ENCODE data around the gene DFFB.
"Not testable (repeated sequence)": the region's sequence is repeated elsewhere in the genome, so short reads cannot be mapped to it uniquely, and the experiment has no call there.

DFFB gene, protein sequence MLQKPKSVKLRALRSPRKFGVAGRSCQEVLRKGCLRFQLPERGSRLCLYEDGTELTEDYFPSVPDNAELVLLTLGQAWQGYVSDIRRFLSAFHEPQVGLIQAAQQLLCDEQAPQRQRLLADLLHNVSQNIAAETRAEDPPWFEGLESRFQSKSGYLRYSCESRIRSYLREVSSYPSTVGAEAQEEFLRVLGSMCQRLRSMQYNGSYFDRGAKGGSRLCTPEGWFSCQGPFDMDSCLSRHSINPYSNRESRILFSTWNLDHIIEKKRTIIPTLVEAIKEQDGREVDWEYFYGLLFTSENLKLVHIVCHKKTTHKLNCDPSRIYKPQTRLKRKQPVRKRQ

DNA sequence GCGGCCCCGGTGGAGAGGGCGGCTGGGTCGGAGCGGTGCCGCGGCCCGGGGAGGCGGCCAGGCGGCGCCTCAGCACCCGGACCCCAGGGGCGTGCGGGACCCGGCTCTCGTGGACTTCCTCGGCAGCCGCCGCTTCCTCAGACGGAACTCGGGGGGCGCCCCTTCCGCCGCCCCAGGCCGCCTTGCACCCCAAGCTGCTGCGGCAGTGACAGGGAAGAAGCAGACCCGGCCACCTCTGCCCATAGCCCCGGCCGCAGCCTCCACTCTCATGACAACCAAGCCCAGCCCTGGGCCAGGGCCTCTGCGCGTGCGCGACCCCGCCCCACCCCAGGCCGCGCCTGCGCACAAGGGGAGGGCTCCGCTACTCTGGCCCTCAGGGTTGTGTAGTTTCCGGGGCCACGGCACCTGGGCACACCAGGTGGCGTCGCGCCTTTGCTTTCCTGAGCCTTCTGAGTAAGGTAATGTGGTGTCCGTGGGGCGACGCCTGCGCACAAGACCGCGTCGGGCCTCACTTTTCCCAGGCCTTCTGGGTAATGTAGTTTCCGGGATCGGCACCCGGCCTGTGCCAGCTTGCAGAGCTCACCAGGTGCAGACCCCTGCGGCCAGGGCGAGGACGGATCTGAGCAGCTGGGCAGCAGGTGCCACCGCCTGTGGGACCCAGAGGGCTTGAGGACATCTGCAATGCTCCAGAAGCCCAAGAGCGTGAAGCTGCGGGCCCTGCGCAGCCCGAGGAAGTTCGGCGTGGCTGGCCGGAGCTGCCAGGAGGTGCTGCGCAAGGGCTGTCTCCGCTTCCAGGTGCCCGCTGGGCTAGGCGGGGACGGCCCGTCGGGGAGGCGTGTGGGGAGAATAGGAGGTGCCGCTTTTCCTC is at the start of gene DFFB, which contains the start of gene CEP104:
DFFB (plus strand) TSS at position 554 of the 868 bp plus-strand sequence; CDS start at position 682, 128 bp downstream.
CEP104 (minus strand) TSS at position 289 of the 868 bp plus-strand sequence. CDS start 4,804 bp downstream, outside the sequence.
- no peak for DNase-seq

DNA sequence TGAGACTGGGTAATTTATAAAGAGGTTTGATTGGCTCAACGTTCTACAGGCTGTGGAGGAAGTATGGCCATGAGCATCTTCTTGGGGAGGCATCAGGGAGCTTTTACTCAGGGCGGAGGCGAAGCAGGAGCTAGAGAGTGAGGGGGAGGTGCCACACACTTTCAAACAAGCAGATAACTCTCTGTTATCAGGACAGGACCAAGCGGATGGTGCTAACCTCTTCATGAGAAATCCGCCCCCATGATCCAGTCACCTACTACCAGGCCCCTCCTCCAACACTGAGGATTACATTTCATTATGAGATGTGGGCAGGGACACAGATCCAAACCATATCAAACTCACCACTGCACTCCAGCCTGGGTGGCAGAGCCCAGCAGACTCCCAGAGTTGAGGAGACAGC is 49.5 kb upstream of the DFFB start:
- no peak for DNase-seq

DNA sequence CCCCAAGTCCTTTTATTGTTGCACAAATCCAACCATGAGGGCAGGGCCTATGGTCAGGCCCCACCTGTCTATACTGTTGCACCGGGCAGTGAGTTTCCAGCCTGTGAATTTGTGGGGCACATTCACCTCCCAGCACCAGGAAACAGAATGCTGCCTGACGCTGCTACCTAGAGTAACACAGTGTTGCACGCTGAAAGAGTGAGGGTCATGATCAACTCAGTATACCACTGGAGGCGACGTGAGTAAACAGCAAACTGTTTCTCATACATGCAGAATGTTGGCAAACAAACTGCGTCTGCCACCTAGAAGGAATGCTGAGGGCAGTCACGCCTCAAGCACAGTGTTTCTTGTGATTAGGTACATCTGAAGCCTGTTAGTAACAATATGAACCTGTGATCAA is 47.6 kb upstream of the DFFB start:
- no peak for DNase-seq

DNA sequence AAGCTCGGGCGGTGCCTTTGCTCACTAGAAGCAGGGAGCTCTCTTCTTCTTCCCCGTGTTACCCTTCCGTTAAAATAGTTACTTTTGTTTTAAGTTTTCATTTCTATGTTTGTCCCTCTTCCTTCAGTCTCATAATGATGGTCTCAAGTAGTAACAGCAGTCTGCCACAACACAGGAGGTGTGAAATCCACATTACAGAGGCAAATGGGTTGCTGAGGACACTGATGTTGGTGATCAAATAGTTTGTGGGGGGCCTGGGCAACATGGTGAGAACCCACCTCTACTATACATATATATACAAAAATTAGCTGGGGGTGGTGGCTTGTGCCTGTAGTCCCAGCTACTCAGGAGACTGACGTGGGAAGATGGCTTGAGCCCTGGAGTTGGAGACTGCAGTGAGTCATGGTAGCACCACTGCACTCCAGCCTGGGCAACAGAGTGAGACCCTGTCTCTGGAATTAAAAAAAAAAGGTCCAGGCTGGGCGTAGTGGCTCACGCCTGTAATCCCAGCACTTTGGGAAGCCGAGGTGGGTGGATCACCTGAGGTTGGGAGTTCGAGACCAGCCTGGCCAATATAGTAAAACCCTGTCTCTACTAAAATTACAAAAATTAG is 47.0 kb upstream of the DFFB start:
- not testable (repeated sequence) for DNase-seq

DNA sequence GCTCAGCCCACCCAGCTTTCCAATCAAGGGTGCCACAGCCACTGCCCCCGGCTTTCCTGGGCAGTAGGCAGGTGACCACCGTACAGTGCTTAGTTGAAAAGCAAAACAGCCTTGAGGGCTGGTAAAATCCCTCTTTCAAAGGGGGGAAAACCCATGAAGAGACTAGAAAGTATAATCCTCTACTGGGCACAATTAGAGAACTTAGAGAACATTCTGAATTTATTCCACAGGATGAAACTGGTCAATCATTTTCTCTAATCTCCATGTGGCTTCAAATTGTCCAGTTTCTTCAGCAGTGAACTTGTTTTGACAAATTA is 45.7 kb upstream of the DFFB start:
- no peak for DNase-seq

DNA sequence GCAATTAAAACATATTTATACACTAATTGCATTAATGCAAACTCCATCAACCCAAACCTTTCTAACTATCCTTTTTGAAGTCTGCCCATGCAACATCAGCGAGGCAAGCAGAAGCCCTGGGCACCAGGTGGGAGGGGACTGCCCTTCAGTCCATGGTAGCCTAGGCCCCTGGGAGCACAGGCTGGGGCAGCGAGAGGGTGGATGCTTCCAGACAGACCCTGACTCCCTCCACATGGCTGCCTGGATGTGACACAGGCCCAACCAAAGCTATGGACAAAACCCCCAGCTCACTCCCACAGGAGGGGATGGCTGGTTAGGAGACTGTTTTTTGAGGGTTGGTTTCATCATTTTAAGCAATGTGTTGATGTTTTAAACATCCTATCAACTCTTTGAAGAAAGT is 43.2 kb upstream of the DFFB start:
- no peak for DNase-seq

DNA sequence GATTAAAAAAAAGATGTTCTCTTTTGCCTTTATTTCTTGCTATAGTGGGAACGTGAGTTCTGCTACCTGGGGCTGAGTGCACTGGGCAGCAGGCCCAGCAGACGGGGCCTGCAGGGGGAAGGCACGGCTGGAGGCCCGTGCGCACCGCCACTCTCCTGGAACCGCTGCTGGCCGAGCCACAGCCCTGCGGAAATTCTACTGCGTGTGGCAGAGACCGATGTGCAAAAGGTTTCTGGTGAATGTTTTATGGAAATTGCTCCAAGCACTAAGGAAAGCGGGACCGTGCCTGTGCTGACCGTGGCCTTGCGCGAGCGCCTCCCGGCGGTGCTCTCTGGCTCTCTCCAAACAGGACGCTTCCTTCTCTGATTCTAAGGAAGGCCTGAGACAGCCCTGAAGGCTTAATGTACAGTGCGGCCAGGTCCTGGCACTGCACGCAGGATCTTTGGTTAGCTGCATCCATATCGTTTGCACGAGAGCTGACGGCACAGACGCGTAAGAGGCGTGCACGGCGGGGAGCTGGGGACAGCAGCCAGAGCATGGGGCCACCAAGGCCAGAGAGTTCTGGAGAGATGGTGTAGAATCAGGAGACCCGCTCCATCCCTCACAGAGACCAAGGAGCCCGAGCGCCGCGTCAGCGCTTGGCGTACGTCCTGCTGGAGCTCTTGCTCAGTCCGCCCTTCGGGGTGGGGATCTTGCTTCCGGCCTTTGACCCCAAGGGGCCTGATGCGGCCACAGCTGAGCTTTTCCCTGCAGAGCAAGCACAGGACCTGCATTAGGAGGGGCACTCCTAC is 42.3 kb upstream of the DFFB start:
- no peak for DNase-seq

DNA sequence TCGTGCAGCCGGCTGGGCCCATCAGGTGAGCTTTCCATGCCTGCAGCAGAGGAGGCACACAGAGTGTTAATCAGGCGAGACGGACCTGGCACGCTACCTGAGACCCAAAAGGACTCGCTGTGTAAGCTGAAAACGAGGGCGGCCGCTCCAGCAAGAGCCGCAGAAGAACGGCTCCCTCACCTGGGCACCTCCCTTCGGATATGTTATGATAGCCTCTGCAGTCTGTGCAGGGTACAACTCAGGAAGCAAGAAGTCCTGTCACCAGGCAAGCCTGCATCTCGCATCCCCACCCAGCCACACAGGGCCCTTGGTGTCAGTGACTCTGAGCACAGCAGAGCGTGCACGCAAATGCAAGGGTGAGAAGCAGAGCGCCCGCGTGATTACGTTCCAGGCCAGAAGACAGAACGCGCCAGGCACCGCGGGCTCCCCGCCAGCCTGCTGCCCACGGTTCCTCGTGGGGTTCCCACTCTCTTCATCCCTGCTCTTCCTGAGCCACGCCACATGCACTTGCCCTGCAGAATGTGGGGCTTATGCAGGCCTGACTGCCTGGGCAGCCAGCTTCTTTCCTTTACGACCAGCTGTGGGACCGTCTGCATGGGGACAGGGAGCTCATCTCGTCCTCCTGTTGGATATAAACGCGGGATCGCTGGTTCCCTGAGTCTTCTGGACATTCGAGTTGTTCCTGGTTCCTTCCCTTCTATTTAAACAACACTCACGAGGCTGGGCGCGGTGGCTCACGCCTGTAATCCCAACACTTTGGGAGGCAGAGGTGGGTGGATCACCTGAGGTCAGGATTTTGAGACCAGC is 40.7 kb upstream of the DFFB start:
- no peak for DNase-seq

DNA sequence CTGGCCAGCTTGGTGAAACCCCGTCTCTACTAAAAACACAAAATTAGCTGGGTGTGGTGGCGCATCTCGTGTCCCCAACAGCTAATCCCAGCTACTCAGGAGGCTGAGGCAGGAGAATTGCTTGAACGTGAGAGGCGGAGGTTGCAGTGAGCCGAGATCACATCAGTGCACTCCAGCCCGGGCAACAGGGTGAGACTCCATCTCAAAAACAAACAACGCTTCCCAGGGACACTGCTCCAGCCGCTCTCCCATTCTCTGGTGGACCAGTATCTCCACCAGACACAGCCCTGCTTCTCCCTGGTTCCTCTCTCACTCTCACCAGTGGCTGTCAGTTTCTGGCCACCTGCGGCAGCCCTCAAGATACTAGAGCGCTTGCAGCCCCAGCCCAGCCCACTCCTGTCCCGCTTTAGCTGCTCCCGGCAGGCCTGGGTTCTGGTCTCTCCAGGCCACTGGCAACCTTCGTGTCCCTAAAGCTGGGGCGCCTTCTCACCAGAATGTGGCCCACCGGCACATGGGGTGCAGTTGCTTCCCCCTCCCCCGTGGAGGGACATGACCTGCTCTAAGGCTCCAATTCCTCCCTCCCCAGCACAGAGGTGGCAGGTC is 40.0 kb upstream of the DFFB start:
- no peak for DNase-seq

DNA sequence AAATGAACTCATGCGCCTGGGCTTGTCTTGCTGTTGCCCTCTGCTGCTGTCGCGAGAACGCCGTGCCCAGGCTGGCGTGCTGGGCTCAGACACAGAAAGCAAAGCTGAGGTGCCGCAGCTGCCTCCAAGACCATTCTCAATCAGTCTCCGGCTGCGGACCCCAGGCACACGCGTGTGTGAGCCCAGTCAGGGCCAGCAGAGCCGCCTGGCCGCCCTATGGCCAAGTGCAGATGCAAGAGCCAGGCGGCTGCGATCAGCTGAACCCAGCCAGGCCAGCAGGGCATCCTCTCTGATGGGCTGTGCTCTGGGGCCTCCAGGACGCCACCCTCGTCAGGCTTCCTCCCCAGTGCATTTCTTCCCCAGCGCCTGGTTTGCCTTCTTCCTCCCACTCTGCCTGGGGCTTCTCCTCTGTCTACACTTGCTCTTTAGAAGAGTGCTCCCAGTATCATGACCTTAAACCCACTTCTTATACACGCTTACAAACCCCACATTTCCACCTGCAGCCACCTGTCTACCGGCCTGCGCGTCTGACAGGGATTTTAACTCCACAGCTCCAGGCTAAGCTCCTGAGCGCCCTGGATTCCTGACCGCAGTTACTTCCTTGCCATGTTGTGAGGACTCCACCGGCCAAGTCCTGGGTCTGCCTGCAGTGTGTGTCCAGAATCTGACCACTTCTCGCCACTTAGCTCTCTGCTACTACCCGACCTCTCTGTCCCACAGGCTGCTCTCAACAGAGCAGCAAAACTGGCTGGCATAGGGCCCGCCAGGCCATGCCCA is 39.3 kb upstream of the DFFB start:
- no peak for DNase-seq

DNA sequence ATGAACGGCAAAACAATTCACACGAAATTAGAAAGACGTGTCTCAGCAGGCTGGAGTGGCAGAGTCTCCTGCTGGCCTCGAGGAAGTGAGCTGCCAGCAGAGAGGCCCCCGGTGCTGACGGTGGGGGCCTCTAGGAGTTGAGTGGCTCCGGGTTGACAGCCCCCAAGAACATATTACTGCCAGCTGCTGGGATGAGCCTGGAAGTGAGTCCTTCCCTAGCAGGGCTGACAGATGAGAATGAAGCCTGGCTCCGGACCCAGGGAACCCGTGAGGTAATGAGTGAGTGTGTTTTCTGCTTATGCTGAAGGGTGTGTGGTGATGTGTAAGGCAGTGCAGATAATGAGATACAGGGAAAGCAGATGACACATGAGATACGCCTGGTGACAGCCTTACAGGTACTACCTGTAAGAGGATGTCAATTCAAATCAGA is 37.5 kb upstream of the DFFB start:
- DNase-seq, result no peak

DNA sequence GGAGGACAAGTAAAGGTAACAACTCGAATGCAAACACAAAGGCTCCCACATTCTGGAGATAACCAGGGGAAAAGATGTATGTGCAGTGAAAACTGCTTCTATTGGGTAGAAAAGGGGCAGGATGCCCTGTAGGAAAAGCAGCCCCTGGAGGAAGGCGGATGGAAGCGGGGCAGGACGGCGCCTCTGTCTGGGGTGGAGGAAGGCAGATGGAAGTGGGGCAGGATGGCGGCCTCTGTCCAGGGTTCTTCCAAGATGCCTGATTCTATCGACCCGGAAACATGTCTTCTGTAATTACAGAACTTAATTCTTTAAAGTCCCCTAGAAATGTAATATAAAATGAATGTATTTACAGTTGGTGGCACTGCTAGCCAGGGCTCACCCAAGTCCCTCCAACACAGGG is 37.0 kb upstream of the DFFB start:
- no peak for DNase-seq

DNA sequence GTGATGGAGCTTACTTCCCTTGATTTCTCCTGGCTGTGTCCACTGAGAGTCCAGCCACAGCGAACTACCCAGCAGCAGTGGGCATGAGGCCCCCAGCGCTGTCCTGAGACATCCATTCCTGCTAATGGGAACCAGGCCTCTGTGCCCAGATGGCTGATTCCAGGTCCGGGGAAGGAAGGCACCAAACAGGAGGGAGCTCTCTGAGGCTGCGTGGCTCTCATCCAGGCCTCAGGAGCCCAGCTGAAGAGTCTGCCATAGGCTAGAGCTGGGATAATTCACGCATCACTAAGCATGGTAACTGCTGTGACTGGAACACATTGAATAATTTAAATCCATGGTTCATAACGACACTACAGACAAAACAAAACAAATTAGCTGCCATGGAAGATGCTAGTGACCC is 36.3 kb upstream of the DFFB start:
- no peak for DNase-seq

DNA sequence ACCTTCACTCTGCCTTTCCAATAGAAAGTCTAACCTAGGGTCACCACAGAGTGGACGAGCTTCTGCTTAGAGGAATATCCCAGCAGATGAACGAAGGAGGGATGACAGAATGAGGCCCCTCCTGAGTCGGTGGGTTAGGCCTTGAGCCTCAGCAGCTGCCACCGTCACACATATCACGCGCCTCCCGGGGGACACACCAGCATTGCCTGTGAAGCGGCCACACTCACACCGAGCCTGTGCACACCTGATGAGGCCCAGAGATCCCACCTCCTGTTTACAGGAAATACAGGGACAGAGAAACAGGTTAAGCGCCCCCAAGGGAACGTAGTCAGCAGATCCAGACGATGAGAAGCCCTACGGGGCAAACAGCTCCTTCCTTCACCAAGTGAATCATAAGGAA is 35.8 kb upstream of the DFFB start:
- no peak for DNase-seq

DNA sequence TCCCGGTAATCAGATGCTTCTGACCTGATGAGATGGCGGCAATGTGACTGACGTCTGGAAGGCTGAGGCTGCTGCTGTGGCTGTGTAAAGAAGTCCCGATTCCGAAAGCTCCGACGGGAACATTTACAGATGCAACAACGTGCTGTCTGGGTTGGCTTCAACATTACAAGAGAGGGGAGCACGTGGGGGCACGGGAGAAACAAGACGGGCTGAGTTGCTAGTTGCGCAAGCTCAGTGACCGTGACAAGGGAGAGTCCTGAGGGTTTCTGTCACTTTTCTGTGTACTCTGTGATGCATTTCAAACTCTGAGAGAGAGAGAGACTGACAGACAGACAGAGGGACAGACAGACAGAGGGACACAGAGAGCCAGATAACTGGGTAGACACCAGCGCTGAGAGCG is 35.4 kb upstream of the DFFB start:
- DNase-seq, result no peak

DNA sequence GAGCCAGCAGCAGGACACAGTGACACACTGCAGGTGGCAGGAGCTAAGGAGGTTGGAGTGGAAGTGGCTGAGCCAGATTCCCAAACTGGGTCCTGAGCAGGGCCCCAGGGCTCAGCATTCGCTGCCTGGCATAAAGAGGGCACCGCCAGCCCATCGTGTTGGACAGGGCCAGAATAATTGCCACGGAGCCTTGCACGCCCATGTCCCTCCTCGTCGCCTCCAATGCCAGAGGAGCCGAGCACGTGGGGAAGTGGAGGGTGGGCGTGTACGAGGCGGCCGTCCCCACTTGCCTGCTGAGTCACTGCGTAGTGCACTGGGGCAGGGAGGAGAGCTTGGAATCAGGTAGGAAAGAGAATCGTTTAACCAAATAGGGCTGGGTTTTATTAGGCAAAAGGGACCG is 34.9 kb upstream of the DFFB start:
- no peak for DNase-seq

DNA sequence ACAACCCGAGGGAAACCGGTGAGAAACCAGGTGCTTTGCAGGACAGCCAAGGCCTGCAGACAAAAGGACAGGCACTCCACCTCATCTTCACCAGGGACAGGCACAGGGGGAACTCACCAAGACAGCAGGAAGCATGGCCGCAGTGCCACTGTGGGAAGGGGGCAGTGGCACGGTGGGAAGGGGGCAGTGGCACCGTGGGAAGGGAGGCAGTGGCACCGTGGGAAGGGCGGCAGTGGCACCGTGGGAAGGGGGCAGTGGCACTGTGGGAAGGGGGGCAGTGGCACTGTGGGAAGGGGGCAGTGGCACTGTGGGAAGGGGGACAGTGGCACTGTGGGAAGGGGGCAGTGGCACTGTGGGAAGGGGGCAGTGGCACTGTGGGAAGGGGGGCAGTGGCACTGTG is 32.6 kb upstream of the DFFB start:
- no peak for DNase-seq

DNA sequence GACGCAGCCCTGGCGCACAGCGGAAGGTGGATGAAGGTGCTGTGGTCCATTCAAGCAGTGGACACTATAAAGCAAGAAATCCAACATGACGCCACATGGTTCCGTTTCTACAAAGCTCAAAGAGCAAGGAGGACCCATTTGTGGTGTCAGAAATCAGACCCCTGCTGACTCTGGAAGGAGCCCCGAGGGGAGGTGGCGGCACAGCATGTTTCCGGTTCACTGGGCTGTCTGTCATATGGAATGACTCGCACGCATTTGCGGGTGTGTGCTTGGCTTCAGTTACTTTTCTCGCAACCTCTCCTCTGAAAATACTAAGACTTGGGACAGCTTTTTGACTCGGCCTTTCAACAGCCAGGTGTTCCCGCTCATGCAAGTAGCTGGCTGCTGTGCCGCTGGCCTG is 31.9 kb upstream of the DFFB start:
- no peak for DNase-seq

DNA sequence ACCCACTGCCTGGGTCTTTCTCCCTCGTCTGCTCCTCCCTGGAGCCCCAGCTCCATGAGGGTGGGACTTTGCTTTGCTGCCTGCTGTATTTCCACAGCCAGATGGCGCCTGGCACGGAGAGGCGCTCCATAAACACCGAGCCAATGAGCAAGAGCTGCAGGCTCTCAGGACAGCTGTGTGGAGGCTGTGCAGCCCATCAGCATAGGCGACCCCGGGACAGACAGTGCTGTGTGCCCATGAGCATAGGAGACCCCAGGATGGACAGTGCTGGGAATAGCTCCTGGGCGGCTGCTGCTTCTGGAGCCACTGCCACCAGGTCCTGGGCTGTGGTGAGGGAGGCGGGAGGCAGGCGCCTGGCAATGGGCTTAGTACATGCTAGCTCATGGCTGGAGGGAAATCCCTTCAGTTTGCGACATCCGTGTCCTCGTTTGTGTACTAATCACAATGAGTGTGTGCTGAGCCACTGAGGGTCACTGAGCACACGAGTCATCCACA is 29.4 kb upstream of the DFFB start:
- no peak for DNase-seq

DNA sequence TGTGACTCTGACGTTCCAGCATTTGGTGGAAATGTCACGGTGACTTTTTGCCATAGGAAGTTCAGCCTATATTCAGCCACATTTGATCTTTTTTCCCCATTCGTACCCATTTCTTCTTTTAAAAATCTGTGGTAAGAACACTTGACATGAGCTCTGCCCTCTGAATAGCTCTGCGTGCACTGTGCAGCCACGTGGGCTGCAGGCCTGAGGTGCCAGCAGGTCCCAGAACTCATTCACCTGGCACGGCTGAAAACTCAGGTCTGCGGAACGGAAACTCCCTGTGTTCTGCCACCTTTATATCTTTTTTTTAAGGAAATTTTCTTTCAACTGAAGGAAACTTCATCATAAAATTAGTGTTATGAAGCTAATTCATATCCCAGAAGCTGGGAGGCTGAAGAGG is 28.9 kb upstream of the DFFB start:
- DNase-seq, result no peak

DNA sequence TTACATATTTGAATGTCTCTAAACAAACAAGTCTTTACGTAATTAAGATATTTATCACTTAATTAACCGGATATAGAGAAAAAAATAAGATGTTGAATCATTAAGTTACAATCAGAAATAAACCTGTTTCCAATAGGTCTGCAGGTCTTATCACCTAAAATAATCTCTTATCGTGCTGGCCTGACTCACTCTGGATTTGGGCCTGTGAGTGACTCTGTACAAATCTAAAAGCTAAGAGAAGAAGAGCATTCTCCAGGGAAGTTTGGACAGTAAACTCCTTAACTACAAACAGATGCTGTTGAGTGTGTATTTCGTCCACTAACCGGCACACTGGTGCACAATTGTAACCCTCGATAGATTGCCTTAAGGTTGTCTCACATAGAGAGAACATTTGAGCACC is 25.6 kb upstream of the DFFB start:
- DNase-seq, result no peak

All from NCI-H2029 treated with DMSO at 0.1 percent for 48 hours (cell line).